Raji (cell line): ENCODE measurements around the gene CDKN1B.

Experiments
- POLR2A ChIP-seq: IDR thresholded peaks from 2 replicates; pipeline ENCODE4 v1.6.1; 2011; ENCODE audit warnings: low read depth, low read length, control low read depth; ENCODE audit not compliant: insufficient read depth

CDKN1B gene

DNA sequence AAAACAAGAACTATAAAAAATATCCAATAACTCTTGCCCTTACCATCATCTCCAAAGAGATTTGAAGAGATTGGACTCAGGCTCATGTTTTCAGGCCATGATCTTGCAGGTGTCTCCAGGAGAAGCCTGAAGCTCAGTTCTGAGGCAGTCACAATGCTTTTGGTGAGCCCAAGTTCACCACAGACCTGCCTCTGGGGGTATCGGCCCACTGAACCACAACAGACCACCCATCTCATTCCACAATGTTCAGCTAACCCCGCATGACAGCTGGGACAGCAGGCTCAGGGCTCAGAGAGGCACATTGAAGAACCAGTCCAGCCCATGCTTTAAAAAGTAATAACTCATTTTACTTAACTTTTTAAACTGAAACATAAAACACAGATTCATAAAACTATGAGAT lies 40.0 kb downstream of the CDKN1B start:
- no peak for TF ChIP-seq POLR2A

DNA sequence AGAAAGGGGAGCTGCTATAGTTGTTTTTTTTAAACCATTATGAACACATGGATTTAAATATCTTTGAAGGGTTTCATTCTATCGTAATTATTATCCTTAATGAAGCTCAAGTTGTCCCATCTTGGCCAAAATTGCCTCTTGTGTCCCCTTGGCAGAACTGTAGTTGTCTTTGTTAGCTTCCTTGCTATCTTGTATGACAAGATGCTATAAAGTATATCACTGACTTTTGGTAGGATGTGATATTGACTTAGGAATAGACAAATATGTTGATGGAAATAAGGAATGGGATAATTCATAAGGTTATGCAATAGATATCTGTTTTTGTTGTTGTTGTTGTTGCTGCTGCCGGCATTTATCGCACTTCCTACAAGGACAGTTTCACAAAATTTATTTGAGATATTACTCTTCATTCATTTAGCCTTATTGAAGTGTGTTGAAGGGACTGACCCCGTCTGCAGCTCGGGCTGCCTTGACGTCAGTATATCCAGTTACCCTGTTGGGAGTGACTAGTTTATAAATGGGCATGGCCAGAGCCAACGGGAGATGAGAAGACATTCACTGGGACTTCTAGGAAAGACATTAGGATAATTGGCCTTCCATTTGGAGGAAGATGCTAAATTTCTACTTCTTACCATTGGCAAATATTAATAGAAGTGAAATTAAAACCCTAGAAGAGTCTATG lies 42.2 kb downstream of the CDKN1B start:
- TF ChIP-seq POLR2A, result no peak

DNA sequence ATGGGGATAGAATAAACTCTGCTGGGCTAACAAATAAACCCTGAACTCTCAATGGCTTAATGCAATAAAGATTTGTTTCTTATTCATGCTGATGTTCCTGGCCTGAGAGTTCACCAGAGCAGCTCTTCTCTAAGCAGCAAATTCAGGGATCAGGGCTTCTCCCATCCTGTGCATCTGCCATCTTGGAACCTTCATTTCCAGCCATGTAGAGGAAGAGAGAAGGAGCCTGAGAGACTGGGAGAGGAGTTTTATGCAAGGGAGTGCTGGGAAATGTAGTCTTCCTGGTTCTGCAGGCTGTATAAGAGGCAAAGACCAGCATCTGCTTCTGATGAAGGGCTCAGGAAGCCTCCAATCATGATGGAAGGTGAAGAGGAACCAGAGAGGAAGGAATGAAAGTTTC lies 47.7 kb downstream of the CDKN1B start:
- TF ChIP-seq POLR2A, result no peak

DNA sequence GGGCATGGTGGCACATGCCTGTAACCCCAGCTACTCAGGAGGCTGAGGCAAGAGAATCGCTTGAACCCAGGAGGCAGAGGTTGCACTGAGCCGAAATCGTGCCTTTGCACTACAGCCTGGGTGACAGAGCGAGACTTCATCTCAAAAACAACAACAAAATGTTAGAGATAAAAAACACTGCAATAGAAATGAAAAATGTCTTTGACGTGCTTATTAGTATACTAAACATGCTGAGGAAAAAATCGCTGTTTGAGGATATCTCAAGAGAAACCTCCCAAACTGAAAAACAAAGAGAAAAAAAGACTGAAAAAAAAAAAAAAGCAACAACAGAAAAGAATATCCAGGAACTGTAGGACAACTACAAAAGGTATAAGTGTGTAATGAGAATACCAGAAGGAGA lies 53.1 kb downstream of the CDKN1B start:
- no peak for TF ChIP-seq POLR2A
